NCI-H345 (cell line): ENCODE data around the gene IRF2.
A peak's percentile ranks its signal among the peaks of the same experiment; 100 is the strongest.

ENCODE experiments used
- DNase-seq: peaks from one replicate; lab custom pipeline; 2025; lab: John Stamatoyannopoulos, UW

The IRF2 gene

DNA sequence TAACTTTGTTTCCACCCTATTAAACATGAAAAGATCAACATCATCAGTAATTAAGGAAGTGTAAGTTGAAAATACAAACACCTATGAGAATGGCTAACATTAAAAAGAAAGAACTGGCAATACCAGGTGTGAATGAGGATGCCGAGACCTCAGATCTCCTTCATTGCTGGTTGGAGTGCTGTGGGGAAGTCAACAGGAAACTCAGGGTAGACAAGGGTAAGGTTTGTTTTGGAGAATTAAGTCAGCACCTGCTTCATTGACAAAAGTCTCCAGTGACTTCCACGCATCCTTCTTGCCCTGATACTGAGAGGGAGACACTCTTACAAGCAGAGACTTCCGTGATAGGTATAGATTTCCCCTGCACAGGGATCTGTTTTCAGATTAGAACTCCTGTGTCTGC, 106.1 kb downstream of the IRF2 start:
- DNase-seq: no peak

DNA sequence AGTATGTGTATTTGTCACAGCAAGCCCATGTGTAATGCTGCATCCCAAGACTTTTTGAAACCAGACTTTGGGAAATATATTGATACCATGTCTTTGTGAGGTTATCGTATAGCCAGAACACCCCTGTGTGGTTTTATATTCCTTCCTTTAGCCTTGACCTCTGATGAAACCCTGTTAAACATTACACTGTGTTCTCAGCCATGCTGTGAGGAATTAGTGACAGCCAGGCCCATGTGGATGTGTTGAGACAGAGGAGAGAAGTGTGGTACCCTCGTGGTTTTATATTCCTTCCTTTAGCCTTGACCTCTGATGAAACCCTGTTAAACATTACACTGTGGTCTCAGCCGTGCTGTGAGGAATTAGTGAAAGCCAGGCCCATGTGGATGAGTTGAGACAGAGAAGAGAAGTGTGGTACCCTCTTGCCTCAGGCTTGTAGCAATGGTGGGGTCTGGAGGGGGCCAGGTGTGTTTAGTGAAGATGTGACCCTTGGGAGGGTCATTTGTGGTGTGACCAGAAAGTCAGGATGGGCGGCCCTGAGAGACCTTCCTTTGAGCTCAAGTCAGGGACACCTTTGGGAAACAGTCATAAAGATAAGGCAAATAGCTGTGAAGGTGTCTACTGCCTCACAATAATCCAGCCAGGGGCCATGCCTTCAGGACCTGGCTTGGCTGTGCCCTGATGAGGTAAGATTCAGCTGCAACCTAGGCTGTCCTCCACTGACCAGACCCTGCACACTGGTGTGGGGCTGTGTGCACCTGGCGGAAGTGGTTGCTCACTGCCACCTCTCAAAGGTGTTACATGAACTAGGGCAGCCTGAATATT, 110.0 kb downstream of the IRF2 start:
- DNase-seq: no peak

DNA sequence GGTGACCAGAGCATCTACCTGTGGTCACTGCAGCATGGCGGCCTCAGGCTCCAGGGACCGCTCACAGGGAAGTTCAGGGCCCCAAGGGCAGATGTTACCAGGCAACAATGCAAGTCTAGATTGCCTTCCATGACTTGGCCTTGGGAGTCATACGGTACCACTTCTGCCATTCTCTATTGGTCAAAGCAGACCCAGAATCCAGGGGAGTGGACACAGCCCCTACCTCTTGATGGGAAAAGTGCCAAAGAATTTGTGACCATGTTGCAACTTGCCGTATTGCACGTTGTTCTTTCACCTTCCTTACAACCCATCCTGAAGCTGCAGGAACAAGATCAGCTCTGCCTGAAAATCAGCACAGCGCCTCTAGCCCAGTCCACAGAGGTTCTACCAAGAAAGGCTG, 111.1 kb downstream of the IRF2 start:
- no peak for DNase-seq

DNA sequence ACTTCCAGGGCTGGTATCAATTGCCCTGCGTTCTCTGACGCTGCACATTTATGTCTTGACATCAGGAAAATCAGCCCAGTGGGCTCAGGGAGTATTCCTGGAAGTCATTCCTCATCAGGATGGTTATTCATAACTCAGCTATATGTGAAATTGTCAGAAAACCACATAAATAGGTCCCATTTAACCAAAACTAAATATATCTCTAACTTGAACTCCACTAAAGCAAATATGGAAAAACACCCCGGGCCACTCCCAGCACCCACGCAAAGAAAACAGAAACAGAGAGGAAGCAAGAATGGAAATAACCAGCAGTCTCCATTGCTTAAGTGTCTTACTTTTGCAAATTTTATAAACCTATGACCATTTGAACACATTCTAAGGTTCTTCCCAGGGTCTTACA, 112.0 kb downstream of the IRF2 start:
- DNase-seq: no peak

DNA sequence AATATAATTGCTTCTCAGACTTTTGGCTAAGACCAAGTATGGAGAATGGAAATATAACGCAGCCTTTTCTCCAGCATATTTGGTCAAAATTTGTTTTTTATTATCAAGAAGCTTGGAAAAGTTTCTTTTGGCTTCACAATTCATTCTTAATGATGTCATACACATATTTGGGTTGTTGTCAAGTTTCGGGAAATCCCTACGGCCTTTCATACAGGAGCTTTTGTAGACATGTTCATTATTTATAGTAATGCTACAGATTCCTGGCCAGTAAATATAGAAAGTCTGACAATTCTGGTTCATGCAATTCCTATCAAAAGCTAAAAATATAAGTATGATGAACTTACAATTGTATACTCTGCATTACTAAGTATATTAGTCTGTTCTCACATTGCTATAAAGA, 112.9 kb downstream of the IRF2 start:
- no peak for DNase-seq

DNA sequence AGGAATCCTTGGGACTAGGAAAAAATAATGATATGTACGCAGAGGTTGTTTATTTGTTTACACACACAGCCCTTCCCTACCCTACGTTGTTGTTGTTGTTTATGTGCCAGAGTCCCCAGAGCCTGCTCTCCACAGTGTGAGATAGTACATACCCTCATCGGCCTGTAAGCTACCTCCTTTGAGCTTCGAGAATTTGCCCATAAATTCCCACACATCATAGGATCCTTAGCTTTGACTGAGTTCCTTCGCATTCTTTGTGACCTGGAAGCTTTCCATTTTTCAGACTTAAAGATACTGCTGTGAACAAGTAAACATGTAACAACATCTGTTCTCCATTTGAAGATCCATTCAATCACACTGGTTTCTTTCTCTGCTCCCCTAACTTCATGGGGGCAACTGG, 114.5 kb downstream of the IRF2 start:
- no peak for DNase-seq

DNA sequence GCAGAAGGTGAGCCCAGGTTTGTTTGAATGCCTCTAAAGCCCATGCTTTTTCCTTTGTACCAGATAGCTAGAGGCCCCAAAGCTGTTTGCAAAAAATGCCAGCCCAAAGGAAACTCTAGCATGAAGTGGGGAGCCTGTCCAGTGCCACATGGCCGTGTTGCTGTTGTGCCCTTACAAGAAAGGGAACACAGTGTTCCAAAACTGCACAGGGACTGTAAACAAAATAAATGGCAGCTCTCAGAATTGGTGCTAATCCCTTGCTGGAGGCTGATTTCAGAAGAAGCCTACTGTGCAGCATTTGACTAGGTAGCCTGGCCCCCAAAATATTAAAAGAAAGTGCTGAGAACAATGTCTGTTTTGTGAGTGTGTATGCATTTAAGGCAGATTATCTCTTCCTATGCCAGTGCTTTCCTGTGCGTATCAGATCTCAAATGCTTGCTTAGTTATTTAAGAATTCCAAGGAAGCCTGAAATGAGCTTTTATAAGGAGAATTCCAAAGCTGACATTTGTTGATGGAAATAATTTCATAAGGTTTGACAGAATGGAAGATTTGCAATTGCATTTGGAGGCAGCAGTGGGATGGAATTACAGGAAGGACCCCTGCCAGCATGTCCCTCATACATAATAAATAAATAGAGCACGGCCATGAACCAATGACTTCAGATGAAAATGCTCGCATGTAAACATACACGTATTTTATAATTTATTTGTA, 115.7 kb downstream of the IRF2 start:
- DNase-seq: no peak

DNA sequence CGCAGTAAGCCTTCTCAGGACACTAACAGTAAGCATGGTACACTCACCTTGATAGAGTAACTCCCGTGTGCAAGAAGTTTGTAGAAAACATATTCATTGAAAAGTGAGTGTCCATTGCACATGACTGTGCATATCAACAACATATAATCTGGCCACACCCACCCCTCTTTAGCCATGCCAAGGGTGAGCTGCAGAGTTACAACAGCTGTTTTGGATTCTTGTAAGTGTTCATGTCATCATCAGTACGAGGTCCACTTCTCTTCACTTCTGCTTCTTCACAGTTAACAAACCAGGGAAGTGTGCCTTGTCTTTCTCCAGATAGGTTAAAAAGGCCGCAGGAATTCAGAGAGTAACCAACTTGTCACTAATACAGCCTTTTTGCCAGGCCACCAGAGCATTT, 116.6 kb downstream of the IRF2 start:
- no peak for DNase-seq

DNA sequence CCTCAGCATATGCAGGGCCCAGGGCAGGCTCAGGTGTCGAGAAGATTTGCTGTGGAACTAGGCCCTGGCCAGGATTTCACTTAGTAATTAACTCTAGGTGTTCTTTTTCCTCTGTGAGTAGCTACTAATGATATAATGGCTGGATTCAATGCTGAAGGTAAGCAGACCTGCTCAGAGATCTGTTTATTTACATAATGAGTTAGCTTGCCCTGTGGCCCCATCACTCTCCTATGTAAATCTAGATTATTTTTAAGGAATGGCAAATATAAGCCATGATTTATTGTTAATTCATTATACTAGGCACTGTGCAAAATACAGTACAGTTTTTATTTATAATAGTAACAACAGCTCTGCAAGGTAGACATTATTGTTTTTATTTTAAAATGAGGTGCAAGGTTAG, 117.2 kb downstream of the IRF2 start:
- DNase-seq: no peak

DNA sequence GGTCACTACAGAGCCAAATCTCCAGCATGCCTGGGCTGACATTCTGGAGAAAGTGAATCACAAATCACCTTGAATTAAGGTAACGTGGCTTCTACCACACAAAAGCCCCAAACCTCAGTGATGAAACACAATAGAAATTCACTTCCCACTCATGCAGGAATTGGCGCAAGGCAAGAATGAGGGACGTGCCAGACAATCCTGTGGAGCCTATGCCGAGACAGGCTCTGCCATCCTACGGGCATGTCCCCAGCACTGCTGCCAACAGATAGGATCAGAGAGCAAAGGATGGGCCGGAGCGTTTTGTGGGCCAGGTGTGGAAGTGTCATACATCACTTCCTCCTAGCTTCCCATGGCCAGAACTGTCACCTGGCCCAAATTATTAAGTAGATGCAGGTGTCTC, 118.0 kb downstream of the IRF2 start:
- DNase-seq: no peak

DNA sequence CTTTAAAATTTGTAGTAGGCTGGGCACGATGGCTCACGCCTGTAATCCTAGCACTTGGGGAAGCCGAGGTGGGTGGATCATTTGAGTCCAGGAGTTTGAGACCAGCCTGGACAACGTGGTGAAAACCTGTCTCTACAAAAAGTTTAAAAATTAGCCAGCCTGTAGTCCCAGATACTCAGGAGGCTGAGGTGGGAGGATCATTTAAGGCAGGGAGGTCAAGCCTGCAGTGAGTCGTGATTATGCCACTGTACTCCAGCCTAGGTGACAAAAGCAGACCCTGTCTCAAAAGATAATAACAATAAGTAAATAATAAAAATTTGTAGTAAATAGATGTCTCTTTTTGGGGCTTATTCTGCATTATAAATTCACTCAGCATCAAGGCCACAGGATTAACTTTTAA, 118.5 kb downstream of the IRF2 start:
- no peak for DNase-seq

DNA sequence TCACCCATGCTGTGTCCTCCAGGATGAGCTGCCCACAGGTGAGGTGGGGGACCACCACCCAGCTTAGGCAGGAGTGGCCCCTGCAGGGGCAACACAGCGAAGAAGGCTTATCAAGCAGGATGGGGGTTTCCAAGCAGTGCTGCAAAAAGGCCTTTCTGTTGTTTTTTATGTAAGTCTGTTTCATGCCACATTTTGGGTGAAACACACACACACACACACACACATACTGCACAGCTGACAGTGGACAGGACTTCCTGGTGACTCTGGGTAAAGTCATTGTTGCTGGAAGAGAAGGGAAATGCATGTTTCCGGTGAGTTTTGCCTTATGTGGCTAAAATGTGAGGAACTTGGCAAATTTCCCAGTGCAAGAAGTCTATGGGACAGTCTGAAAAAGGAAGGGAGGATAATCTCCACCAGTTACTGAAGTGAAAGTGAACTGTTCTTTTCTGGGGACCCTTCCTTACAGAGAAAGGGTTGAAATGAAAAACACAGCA, 119.2 kb downstream of the IRF2 start:
- DNase-seq: no peak

DNA sequence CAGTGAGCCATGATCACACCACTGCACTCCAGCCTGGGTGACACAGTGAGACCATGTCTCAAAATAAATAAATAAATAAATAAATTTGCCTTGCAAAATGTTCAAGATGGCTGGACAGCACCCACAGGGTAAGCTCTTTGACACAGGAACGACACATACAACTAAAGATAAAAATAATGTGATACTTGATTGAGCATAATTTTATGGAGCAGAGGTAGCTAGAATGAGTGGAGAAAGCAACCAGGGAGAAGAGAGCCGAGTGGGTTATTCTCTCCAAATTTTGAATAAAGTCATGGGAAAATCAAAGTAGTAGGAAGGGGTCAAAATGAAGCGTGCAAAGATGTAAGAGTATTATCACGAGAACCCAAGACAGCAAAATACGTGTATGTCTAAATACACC, 121.5 kb downstream of the IRF2 start:
- no peak for DNase-seq

DNA sequence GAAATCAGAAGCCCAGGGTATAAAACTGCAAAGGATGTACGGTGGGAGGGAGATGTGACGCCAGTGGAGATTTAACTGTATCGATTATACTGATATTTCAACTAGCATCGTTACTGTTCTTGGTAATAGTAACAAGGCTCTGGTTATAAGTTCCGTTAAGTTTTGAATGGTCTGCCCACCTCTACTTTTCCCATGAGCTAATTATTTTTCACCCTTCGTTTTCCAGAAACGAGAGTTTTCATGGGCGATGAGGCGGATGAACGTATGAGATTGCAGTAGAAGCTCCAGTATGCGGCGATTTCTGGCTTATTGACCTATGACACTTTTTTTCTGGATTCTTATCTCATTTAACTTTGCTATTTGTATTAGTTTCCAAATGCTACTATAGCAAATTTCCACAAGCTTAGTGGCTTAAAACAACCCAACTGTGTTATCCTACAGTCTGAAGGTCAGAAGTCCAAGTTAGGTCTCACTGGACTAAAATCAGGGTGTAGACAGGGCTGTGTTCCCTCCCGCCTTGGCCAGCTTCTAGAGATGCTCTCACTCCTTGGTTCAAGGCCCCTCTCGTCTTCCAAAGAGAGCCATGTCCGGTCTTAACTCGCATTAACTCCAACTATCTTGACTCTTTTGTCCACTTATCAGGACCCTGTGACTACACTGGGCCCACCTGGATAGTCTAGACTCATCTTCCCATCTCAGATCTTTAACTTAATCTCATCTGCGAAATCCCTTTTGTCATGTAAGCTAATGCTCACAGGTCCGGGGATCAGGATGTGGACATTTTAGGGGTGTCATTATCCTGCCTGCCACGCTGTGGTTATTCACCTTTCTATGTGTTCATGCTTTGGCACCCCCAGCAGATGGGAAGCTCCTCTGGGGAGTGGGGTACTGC, 122.5 kb downstream of the IRF2 start:
- no peak for DNase-seq

DNA sequence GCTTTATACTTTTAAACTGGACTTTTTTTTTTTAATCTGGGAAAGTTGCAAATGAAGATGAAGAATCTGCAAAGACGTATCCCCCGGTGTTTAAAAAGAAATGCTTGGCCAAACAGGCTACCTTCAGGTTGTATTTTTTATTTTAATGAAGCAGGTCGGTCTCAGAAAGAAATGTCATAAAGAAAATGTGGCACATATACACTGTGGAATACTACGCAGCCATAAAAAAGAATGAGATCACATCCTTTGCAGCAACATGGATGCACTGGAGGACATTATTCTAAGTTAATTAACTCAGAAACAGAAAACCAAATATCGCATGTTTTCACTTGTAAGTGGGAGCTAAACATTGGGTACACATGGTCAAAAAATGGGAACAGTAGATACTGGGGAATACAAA, 123.4 kb downstream of the IRF2 start:
- DNase-seq: no peak

DNA sequence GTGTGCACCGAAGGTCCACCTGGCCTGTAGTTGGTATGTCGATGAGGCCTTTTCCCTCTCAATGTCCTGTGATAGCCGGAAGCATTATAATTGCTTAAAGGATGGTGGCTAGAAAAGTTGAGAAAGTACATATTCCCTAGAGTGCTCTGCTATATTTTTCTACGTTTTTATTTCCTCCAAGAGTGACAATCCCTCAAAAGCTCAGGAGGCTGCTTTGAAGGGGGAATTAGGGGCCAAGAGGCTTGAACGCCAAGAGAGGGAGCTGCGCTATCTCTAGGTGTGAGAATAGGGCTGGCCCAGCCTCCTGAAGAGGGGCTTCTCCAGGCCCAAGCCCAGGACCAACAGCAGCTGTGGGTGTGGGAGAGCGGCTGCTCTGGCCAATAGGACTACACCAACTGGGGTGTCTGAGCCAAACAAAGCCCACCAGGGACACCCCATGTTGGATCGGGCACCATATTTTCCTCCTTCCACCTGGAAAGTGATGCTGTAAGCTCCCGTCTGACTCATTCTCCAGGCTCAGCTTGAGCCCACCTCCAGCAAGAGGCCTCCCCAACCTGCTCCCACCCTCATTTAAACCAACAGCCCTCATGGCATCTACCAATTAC, 124.0 kb downstream of the IRF2 start:
- no peak for DNase-seq

DNA sequence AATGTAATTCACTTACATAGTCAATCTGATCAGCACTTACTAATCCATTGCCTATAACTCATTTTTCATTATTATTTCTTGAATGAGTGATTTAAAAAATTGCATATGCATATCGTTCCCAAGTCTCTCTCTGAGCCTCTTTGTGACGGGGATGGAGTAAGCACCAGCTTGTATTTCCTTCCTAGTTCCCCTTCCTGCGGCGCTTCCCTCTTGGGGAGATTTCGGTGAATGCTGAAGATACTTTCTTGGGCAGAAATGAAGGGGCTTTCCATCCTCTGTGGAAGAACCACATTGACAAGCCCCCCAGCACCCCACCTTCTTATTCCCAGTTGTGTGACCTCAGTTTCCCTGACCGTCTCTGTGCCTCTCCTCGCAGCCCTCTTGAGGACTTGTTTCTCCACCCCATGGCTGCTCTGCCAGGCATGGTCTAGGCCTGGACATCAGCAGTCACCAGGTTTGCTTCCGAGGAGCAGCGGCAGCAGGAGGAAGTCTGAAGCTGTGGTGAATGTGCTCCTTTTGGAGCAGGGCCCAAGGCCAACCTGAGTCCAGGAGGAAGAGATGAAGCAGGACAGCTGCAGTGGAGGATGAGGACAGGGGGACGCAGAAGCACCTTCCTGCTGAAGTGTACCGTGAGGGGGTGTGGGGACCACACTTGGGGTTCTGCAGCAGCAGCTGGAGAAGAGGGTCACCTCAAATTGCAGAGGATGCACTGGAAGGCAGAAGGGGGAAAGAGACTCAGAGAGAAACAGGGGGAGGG, 124.9 kb downstream of the IRF2 start:
- DNase-seq: no peak

DNA sequence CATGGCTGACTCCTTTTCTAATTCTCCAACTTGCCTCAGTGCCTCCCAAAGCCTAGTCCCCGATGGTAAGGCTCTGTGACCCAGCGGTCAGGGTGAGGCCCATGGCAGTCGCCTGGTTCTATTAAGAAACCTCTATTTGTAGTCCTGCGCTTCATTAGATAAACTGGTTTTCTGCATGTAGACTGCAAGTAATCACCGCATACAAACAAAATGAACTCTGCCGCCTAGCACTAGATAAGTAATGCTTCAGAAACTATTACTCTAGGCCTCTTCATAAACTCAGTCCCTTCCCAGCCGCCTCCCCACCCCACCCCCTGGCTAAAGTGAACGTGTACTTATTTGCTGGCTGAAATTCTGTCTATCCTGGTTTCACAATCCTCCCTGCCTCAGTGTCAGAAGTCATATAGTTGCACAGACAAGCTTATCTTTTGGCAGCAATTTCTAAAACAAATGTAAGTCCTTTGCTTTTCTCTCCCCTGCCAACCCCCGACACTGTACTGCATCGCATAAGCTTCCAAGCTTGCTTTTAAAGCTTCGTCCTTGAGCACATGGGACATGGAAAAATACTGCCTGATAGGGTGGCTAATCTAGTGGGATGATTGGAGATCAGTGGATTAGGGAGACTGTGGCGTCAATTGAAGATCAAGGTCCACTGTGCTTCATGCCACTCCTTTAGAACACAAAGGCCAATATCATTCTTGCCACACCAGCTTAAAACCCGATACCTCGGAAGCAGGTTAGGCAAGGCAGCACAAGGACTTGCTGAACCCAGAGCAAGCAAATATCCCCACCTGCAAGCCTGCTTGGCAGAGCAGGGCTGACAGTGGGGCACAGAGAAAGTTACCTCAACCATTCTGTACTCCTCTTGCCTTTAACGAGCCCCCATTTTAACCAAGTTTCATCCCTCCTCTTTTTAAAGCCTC, 125.8 kb downstream of the IRF2 start:
- DNase-seq: no peak

DNA sequence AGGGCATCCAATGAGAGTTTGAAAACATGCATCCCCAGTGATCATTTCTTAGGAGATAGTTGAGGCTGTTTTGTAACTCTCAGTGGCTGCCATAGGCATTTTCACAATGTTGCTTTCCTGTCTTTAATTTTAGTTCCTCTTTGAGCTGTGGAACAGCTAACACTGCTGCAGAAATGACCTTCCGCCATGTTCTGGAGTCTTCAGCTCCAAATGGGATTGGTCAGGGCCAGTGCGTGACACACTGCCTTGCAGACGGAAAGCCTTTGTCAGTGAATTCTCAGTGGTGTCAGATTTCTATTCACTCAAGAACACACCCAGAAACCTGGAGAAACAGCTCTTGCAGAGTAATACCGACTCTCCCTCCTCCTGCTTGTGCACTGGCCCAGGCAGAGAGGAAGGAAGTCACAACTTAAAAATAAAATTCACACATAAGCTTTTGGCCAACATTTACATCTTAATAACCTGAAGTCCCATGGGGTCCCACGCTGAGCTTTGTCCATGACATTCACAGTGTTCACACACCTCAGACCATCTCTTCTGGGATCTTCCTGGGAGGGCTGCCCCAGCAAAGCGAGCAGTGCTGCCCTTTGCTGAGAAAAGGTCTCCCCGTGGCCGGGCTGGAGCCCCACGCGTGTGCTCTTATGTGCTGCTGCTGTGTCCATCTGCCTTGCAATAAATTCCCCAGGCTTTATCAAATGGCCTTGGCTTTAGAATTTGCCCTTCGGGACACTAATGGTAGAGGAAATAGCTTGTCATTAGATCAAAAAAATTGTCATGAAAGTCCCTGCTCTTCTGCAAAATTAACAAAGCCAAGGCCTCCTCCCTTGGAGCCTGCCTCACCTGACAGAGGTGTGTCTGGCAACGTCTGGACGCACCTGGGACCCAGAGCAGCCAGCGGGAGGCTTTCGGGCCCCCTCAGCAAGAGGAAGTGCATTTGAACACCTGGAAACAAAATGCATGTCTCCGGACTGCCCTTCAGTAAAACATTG, 126.8 kb downstream of the IRF2 start:
- DNase-seq: peak; percentile 16
